Mucosa of stomach (tissue), 1 donor: Measurements from ENCODE around the gene REEP3.
"Not testable (repeated sequence)": the region's sequence is repeated elsewhere in the genome, so short reads cannot be mapped to it uniquely, and the experiment has no call there.

Experiments
- H3K27me3 ChIP-seq: one replicate; pipeline ENCODE4 v1.7.0; 2013; ENCODE audit warnings: mild to moderate bottlenecking, low read length; ENCODE audit not compliant: control insufficient read depth, insufficient read depth
- H3K36me3 ChIP-seq: one replicate; pipeline ENCODE4 v1.7.0; 2013; ENCODE audit warnings: low read length; ENCODE audit not compliant: control insufficient read depth, insufficient read depth
- H3K4me1 ChIP-seq: one replicate; pipeline ENCODE4 v1.7.0; 2013; ENCODE audit warnings: mild to moderate bottlenecking, low read length; ENCODE audit not compliant: control insufficient read depth, insufficient read depth
- H3K4me3 ChIP-seq: one replicate; pipeline ENCODE4 v1.7.0; 2013; ENCODE audit warnings: low read length
- H3K9ac ChIP-seq: one replicate; pipeline ENCODE4 v1.7.0; 2013; ENCODE audit warnings: mild to moderate bottlenecking, low read length, moderate library complexity
- H3K9me3 ChIP-seq: one replicate; pipeline ENCODE4 v1.7.0; 2013; ENCODE audit warnings: mild to moderate bottlenecking, low read length, moderate library complexity; ENCODE audit not compliant: control insufficient read depth
- donor health status: Pancreatic carcinoma.

REEP3 gene

DNA sequence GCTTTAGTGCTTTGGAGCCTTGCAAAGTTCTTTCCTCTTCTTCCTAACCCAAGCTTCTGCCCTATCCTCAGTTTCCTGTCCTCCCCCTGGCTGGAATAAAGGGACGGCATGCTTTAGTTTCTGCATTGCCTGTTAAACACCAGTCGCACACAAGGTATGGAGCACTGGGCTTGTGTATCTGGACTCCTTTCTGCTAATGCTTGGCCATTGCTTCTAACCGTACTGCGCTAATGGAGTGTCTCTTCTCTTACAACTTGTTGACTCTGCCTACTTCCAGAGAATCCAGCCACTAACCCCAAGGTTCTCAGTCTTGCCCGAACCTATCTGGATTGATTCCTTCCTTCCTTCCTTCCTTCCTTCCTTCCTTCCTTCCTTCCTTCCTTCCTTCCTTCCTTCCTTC, 120.6 kb downstream of the REEP3 start:
- H3K9ac ChIP-seq = no peak overlapping the region
- H3K9me3 ChIP-seq = no peaks in the 10 kb centered on the region
- H3K36me3 ChIP-seq = no peaks in the 10 kb centered on the region
- H3K27me3 ChIP-seq = no peaks in the 10 kb centered on the region
- no peaks in the 10 kb centered on the region for H3K4me1 ChIP-seq
- no peak overlapping the region for H3K4me3 ChIP-seq

DNA sequence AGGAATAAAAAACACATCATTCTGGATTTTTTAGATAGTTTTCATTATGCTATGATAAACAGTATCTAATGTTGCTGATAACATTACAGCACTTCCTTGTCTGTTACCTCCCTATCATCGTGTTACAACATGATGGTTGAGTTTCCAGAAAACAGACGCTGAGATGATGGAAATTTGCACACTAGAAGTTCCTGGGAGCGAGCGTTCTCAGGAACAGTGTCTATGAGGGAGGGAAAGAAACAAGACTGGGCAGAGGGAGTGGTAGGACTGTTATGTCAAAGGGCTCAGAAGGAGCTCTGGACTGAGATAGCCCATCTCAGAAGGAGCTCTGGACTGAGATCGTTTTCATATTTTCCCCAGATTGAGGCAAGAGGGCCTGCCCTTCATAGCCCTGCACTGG, 121.6 kb downstream of the REEP3 start:
- Histone ChIP-seq H3K36me3 (no peaks in the 10 kb centered on the region), H3K9ac (no peak overlapping the region), H3K4me3 (no peak overlapping the region), H3K27me3 (no peaks in the 10 kb centered on the region), H3K4me1 (no peaks in the 10 kb centered on the region), H3K9me3 (no peaks in the 10 kb centered on the region)

- no peaks in the 10 kb centered on the region for H3K9me3 ChIP-seq
- H3K9ac ChIP-seq = no peak overlapping the region
- no peaks in the 10 kb centered on the region for H3K4me1 ChIP-seq
- H3K36me3 ChIP-seq = no peaks in the 10 kb centered on the region
- H3K4me3 ChIP-seq = no peak overlapping the region
- H3K27me3 ChIP-seq = no peaks in the 10 kb centered on the region
Observed at GRCh38 chr10:63644418-63645142, 123.4 kb downstream of the REEP3 start.

GRCh38 chr10:63645195-63645594, 124.0 kb downstream of the REEP3 start:
- no peaks in the 10 kb centered on the region for H3K36me3 ChIP-seq
- no peak overlapping the region for H3K4me3 ChIP-seq
- no peak overlapping the region for H3K9ac ChIP-seq
- H3K9me3 ChIP-seq = no peaks in the 10 kb centered on the region
- H3K27me3 ChIP-seq = no peaks in the 10 kb centered on the region
- no peaks in the 10 kb centered on the region for H3K4me1 ChIP-seq

DNA sequence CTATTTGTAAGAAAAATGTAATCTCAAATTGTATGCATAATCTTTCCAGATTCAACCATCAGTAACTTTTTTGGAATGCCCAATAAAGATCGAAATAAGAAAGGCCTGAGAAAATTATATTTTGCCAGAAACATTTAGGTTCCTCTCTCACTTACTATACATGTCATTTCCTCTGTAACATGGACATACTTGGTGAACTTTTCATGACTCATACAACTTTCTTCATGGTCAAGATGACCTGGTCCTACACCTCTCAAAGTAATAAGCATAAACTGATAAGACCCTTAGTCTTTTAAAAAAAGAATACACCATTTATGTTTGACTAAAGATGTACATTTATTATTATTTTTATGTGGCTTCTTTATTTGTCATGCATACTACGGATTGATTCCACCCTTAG, 125.3 kb downstream of the REEP3 start:
- Histone ChIP-seq H3K9me3 (no peaks in the 10 kb centered on the region), H3K36me3 (no peaks in the 10 kb centered on the region), H3K9ac (no peak overlapping the region), H3K4me1 (no peaks in the 10 kb centered on the region), H3K27me3 (no peaks in the 10 kb centered on the region), H3K4me3 (no peak overlapping the region)

DNA sequence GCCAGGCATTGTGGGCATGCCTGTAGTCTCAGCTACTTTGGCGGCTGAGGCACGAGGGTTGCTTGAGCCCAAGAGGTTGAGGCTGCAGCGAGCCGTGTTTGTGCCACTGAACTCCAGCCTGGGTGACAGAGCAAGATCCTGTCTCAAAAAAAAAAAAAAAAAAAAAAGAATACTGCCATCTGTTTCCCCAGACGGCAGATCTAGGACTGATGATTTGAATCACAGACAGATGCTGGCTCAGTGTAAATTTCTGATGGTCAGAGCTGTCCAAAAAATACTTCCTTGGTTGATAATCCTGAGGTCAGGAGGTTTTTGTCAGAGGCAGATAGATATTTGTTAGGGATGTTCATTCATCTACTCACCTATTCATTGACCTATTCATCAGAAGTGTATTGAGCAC, 130.7 kb downstream of the REEP3 start:
- H3K9me3 ChIP-seq = no peaks in the 10 kb centered on the region
- no peaks in the 10 kb centered on the region for H3K27me3 ChIP-seq

GRCh38 chr10:63653747-63654146, 132.5 kb downstream of the REEP3 start:
- Histone ChIP-seq H3K27me3 (no peaks in the 10 kb centered on the region), H3K36me3 (no peaks in the 10 kb centered on the region), H3K4me1 (no peaks in the 10 kb centered on the region), H3K9ac (no peak overlapping the region), H3K4me3 (no peak overlapping the region), H3K9me3 (no peaks in the 10 kb centered on the region)

More for the DNA sequence above, 130.7 kb downstream of the REEP3 start:
- Histone ChIP-seq H3K4me3 (no peak overlapping the region), H3K9ac (no peak overlapping the region), H3K36me3 (no peaks in the 10 kb centered on the region), H3K4me1 (no peaks in the 10 kb centered on the region)

- Histone ChIP-seq H3K27me3 (no peaks in the 10 kb centered on the region), H3K4me1 (no peaks in the 10 kb centered on the region), H3K36me3 (no peaks in the 10 kb centered on the region), H3K9ac (no peak overlapping the region), H3K9me3 (no peaks in the 10 kb centered on the region), H3K4me3 (no peak overlapping the region)
Observed at GRCh38 chr10:63657761-63658160, 136.6 kb downstream of the REEP3 start.

GRCh38 chr10:63660941-63661340, 139.7 kb downstream of the REEP3 start:
- H3K9ac ChIP-seq, H3K9me3 ChIP-seq, H3K27me3 ChIP-seq, H3K4me1 ChIP-seq, H3K36me3 ChIP-seq, H3K4me3 ChIP-seq: not testable (repeated sequence)

DNA sequence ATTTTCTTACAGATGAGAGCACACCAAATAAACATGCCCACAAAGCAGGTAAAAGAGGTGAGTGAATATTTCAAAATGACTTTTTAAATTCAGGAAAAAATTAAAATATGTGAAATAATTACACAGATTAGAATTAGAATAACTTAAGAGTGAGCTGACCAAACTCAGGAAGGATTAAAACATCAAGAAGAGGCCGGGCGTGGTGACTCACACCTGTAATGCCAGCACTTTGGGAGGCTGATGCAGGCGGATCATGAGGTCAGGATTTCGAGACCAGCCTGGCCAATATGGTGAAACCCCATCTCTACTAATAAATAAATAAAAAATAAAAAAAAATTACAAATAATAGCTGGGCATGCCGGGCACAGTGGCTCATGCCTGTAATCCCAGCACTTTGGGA, 140.1 kb downstream of the REEP3 start:
- no peaks in the 10 kb centered on the region for H3K4me1 ChIP-seq
- H3K9me3 ChIP-seq = no peaks in the 10 kb centered on the region
- no peak overlapping the region for H3K4me3 ChIP-seq
- no peak overlapping the region for H3K9ac ChIP-seq
- no peaks in the 10 kb centered on the region for H3K36me3 ChIP-seq
- H3K27me3 ChIP-seq = no peaks in the 10 kb centered on the region

GRCh38 chr10:63664341-63664885, 143.2 kb downstream of the REEP3 start:
- H3K4me1 ChIP-seq = no peaks in the 10 kb centered on the region
- H3K9ac ChIP-seq = no peak overlapping the region
- no peaks in the 10 kb centered on the region for H3K27me3 ChIP-seq
- no peaks in the 10 kb centered on the region for H3K36me3 ChIP-seq
- no peaks in the 10 kb centered on the region for H3K9me3 ChIP-seq
- H3K4me3 ChIP-seq = no peak overlapping the region

DNA sequence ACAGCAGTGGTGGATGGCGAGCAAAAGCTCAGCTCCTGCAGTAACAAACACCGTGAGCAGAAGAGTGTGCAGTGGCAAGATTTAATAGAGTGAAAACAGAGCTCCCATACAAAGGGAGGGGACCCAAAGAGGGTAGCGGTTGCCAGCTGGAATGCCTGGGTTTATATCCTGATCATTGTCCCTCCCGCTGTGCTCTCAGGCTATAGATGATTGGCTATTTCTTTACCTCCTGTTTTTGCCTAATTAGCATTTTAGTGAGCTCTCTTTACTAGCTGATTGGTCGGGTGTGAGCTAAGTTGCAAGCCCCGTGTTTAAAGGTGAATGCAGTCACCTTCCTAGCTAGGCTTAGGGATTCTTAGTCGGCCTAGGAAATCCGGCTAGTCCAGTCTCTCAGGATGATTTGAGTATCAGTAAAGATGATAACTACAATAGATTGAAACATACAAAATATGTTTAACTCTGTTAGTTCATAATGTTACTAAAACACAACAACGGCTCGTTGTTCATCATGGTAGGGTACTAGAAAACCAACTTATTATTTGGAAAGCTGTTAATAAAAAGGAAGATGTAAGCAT, 143.9 kb downstream of the REEP3 start:
- not testable (repeated sequence) for H3K27me3 ChIP-seq, H3K4me1 ChIP-seq, H3K9me3 ChIP-seq, H3K9ac ChIP-seq, H3K36me3 ChIP-seq, H3K4me3 ChIP-seq
